GM19351 (cell line): ENCODE results near the gene SHC2.

Experiments
- ATAC-seq: cut with Tn5 transposase; IDR thresholded peaks from one replicate; pipeline ENCODE4 v1.9.1; 2021; ENCODE audit warnings: mild to moderate bottlenecking, moderate library complexity; ENCODE audit not compliant: unreplicated experiment

Gene SHC2

GRCh38 chr19:460877-461720 lies at the start of gene SHC2:
Gene SHC2, minus strand, starts transcription at chr19:461033. Its CDS starts 37 bp downstream, at chr19:460996.
- ATAC-seq = no peak

GRCh38 chr19:508204-509150 lies 47.6 kb upstream of the SHC2 start:
- ATAC-seq = no peak

GRCh38 chr19:507286-508203 lies 46.7 kb upstream of the SHC2 start, which contains the start of gene TPGS1:
Gene TPGS1, plus strand, starts transcription at chr19:507497. Its CDS starts 10 bp downstream, at chr19:507507.
- peak; percentile 42 for ATAC-seq

- peak; percentile 64 for ATAC-seq
Observed at GRCh38 chr19:506404-507285, 45.8 kb upstream of the SHC2 start.

- no peak for ATAC-seq
Observed at GRCh38 chr19:504616-505015, 43.8 kb upstream of the SHC2 start.

GRCh38 chr19:501646-502045 lies 40.8 kb upstream of the SHC2 start:
- ATAC-seq = no peak

- no peak for ATAC-seq
Observed at GRCh38 chr19:498977-499623, 38.3 kb upstream of the SHC2 start.

- no peak for ATAC-seq
Observed at GRCh38 chr19:498511-498891, 37.7 kb upstream of the SHC2 start.

GRCh38 chr19:497869-498510 lies 37.2 kb upstream of the SHC2 start:
- no peak for ATAC-seq

- no peak for ATAC-seq
Observed at GRCh38 chr19:497491-497868, 36.6 kb upstream of the SHC2 start.

- ATAC-seq = no peak
Observed at GRCh38 chr19:496986-497385, 36.2 kb upstream of the SHC2 start.

- ATAC-seq = no peak
Observed at GRCh38 chr19:496112-496665, 35.4 kb upstream of the SHC2 start, which contains the start of gene MADCAM1. Gene MADCAM1, plus strand, starts transcription at chr19:496486. Its CDS starts 14 bp downstream, at chr19:496500.

- ATAC-seq = no peak
Observed at GRCh38 chr19:495402-496111, 34.7 kb upstream of the SHC2 start.

GRCh38 chr19:495081-495401 lies 34.2 kb upstream of the SHC2 start:
- no peak for ATAC-seq

- no peak for ATAC-seq
Observed at GRCh38 chr19:494171-495080, 33.6 kb upstream of the SHC2 start.

- no peak for ATAC-seq
Observed at GRCh38 chr19:493391-494170, 32.7 kb upstream of the SHC2 start.
